GM12874 (cell line): ENCODE measurements around the gene PBX1.

Experiments
- TF ChIP-seq, protein P1 (sequence below): IDR thresholded peaks from 2 replicates; pipeline ENCODE4 v1.5.1; 2011; ENCODE audit warnings: low read depth, mild to moderate bottlenecking, control low read depth, low read length, moderate library complexity; ENCODE audit not compliant: insufficient read depth

The PBX1 gene

DNA sequence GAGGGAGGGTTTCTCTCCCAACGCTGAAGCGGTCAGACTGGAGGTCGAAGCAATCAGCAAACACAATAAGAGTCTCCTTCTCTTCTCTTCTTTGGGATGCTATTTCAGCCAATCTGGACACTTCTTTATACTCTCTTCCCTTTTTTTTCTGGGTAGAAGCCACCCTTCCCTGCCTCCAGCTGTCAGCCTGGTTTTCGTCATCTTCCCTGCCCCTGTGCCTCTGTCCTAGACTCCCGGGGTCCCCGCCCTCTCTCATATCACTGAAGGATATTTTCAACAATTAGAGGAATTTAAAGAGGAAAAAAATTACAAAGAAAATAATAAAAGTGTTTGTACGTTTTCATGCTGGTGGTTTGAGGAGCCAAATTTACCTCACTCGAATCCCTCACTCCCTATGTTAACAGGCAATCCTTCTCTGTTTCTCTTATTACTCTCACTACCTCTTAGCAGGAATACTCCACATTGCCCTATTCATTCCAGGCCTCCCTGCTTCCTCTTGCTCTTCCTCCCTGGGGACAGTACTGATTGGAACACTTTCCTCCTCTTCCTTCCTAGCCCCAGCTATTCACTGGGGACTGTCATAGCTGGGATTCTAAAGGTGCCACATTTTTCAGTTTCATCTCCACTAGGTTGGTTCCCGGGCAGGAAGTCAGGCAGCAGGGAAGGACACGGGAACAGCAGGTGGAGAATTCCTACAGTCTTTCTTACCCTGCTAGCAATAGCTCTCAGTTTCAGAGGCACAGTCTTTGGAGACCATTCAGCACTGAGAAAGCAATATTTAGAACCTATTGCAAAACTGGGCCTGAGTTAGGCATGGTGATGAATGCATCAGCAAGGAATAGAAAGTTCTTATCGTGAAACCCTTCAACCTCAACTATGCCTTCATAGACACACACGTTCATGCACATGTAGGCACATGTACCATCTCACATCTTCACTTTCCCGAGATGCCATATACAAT is 288.0 kb downstream of the PBX1 start:
- TF ChIP-seq, protein P1, sequence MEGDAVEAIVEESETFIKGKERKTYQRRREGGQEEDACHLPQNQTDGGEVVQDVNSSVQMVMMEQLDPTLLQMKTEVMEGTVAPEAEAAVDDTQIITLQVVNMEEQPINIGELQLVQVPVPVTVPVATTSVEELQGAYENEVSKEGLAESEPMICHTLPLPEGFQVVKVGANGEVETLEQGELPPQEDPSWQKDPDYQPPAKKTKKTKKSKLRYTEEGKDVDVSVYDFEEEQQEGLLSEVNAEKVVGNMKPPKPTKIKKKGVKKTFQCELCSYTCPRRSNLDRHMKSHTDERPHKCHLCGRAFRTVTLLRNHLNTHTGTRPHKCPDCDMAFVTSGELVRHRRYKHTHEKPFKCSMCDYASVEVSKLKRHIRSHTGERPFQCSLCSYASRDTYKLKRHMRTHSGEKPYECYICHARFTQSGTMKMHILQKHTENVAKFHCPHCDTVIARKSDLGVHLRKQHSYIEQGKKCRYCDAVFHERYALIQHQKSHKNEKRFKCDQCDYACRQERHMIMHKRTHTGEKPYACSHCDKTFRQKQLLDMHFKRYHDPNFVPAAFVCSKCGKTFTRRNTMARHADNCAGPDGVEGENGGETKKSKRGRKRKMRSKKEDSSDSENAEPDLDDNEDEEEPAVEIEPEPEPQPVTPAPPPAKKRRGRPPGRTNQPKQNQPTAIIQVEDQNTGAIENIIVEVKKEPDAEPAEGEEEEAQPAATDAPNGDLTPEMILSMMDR = no peak

DNA sequence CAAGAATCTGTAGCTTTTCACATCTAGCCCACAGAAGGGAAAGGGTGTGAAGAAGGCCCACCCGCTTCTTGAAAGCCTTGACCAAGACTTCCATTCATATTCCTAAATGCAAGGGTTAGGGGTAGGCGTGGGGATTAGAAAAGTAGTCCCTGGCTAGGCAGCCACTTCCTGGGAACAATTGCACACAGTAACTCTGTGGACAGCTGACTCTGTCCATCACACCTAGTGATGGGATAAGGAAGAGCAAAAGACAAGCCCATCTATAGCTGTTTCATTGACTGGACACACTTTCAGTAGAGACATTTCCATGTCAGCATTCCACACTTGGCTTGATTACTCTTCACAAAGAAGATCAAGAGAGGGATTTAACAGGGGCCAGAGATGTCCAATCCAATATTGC is 294.2 kb downstream of the PBX1 start:
- TF ChIP-seq, protein P1 = no peak

DNA sequence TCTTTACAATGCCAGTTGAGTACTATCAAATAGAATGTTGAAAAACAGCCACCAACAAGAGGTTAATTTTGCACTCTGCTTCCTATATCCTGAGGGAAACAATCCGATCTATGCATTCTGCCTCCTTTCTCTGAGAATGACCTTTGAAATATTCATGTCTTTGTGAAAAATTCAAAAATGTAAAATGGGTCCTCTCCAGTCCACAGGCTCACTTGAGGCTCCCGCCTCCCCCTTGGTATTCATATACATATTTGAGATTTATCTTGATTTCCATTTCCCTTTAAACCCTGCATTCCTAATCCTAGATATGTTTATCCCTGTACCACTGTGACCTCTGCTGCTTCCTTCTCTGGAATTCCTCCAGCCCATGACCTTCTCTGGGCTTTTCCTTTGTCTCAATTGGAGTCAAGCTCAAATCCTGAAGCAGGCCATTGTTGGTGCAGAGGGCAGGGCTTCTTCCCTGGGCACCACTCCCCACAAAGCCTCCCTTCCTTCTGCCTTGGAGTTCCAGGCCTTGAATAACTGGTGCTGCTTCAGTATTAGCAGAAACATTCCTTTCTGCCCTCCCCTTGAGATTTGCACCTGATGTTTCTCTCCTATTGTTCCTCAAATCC is 296.8 kb downstream of the PBX1 start:
- TF ChIP-seq, protein P1 = no peak

DNA sequence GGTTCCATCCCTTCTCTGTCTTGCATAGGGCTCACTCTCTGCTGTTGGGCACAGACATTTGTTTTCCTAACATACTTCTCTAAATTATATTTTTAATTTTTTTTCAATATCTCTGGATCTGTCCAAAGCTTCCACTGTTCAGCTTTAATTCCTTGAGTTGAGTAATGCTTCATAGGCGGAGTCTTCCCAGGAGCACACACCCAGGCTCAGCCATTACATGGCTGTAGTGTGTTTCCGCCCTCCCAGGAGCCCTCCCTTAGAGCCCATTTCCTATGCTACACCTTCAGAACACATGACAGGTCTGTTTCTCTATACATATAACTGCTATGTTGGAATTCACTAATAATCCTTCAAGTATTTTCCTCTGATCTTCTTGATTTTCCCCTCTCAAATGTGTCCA is 297.4 kb downstream of the PBX1 start:
- TF ChIP-seq, protein P1 = no peak

DNA sequence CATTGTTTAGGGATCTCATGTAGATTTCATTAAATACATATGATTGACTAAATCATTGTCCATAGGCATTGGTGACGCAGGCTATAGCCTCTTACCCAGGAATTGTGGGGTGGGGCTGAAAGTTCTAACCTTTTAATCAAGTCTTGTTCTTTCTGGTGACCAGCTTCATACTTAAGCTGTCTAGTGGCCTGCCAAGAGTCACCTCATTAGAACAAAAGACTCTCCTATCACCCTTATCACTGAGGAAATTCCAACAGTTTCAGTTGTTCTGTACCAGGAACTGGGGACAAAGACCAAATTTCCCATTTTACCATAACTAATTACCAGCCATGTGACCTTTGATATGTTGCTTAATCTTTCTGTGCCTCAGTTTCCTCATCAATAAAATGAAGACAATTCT is 298.5 kb downstream of the PBX1 start:
- TF ChIP-seq, protein P1 = no peak

DNA sequence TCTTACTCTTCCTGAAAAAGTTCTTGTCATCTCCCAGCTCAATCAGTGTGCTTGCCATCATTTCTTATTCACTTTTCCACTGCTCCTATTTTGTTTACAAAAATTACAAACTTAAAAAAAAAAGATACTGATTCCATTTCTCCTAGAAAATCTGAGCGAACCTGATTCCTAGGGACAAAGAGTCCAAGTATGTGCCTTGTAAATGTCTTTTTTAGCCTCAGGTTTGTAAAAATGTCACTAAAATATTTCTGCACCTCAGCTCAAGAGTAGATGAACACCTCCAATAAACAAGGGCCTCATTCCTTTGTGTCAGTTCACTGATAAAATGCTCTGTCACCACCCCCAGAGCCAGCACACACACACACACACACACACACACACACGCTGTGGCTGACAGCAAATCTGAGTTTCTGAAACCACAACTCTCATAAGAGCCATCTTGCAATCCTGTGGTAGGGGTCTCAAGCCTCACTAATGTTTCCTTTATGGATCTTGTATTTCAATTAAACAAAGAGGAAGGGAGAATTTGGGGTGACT is 299.2 kb downstream of the PBX1 start:
- TF ChIP-seq, protein P1 = no peak

DNA sequence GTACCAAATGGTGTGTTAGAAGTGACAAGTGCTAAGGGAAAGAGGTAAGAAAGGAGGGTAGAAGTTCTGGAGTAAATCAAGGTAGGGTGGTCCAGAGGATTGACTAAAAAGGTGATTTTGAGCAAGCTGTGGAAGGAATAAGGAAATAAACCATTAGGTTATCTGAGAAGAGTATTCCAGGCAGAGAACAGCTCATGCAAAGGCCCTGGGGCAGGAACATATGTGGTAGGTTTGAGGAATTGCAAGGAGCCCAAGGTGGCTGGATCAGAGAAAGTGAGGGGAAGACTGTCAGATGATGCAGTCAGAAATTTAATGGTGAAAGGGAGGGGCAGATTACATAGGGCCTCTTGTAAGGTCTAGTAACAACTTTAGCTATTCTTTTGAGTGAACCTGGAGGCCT is 302.6 kb downstream of the PBX1 start:
- TF ChIP-seq, protein P1 = no peak
